WTC11 (cell line): ENCODE results near the gene GTF2H1. TPM values are rescaled to one million over a fixed set of nuclear protein-coding genes. Genes with fewer than 3 reads are reported as not detected.

Source experiments
- ATAC-seq: fragments of 200-7000 bp; cut with Tn5 transposase; 2 replicates; pipeline ENCODE4 v1.10.0; 2021; ENCODE audit warnings: mild to moderate bottlenecking, moderate library complexity
- CTCF ChIA-PET: fragments of 300-600 bp; sonication (Branson Sonifier 250); formaldehyde crosslinking; loops from one replicate; lab custom pipeline; 2021; ENCODE audit warnings: antibody characterized with exemption; lab: Charles Lee
- POLR2A ChIA-PET: fragments of 350-600 bp; sonication (Branson Sonifier 250); formaldehyde crosslinking; loops from one replicate; lab custom pipeline; 2021; ENCODE audit warnings: antibody characterized with exemption; lab: Charles Lee
- DNase-seq: peaks from one replicate; pipeline ENCODE4 v3.0.0; 2021; ENCODE audit warnings: low spot score
- H3K27ac Mint-ChIP-seq: 2 replicates; pipeline ENCODE4 v1.8.0; 2021; ENCODE audit warnings: mixed read lengths
- H3K27me3 Mint-ChIP-seq: 2 replicates; pipeline ENCODE4 v1.8.0; 2021; ENCODE audit warnings: low read depth, mild to moderate bottlenecking, moderate library complexity, mixed read lengths
- H3K36me3 Mint-ChIP-seq: 2 replicates; pipeline ENCODE4 v1.8.0; 2021; ENCODE audit warnings: mixed read lengths
- H3K4me1 Mint-ChIP-seq: 2 replicates; pipeline ENCODE4 v1.8.0; 2022; ENCODE audit warnings: mixed read lengths
- H3K4me3 Mint-ChIP-seq: 2 replicates; pipeline ENCODE4 v1.8.0; 2021; ENCODE audit warnings: mild to moderate bottlenecking, moderate library complexity, mixed read lengths
- H3K9me3 Mint-ChIP-seq: 2 replicates; pipeline ENCODE4 v1.8.0; 2021; ENCODE audit warnings: mixed read lengths
- CTCF ChIP-seq: fragments of 200-600 bp; IDR thresholded peaks from 2 replicates; pipeline ENCODE4 v1.8.0; 2022; ENCODE audit warnings: antibody characterized with exemption
- ELF4 ChIP-seq: sonication (generic); formaldehyde crosslinking; IDR thresholded peaks from 2 replicates; pipeline ENCODE4 v1.8.1; 2022; ENCODE audit warnings: low read depth, mild to moderate bottlenecking, moderate library complexity, missing genetic modification reagents
- ETV6 ChIP-seq: sonication (generic); formaldehyde crosslinking; IDR thresholded peaks from 2 replicates; pipeline ENCODE4 v1.8.1; 2022; ENCODE audit warnings: mild to moderate bottlenecking, missing genetic modification reagents
- IRF2 ChIP-seq: sonication (generic); formaldehyde crosslinking; IDR thresholded peaks from 2 replicates; pipeline ENCODE4 v1.8.0; 2022; ENCODE audit warnings: low read depth, missing genetic modification reagents, borderline replicate concordance
- PRRX2 ChIP-seq: fragments of 250-450 bp; sonication (Bioruptor Pico); IDR thresholded peaks from 2 replicates; pipeline ENCODE4 v1.8.0; 2021; ENCODE audit warnings: mild to moderate bottlenecking
- SMAD3 ChIP-seq: sonication (generic); formaldehyde crosslinking; IDR thresholded peaks from 2 replicates; pipeline ENCODE4 v1.8.0; 2022; ENCODE audit warnings: missing genetic modification reagents, mild to moderate bottlenecking, borderline replicate concordance
- SMAD4 ChIP-seq: sonication (generic); formaldehyde crosslinking; IDR thresholded peaks from 2 replicates; pipeline ENCODE4 v1.8.0; 2022; ENCODE audit warnings: mild to moderate bottlenecking, missing genetic modification reagents
- SOX15 ChIP-seq: fragments of 250-450 bp; sonication (Bioruptor Pico); IDR thresholded peaks from 2 replicates; pipeline ENCODE4 v1.9.0; 2021; ENCODE audit warnings: mild to moderate bottlenecking
- SP1 ChIP-seq: sonication (generic); formaldehyde crosslinking; conservative IDR thresholded peaks from 2 replicates; pipeline ENCODE4 v1.8.1; 2022; ENCODE audit warnings: missing genetic modification reagents
- TCF7 ChIP-seq: sonication (generic); formaldehyde crosslinking; IDR thresholded peaks from 2 replicates; pipeline ENCODE4 v1.8.0; 2022; ENCODE audit warnings: mild to moderate bottlenecking, low read depth, missing genetic modification reagents, moderate library complexity
- USF2 ChIP-seq: sonication (generic); formaldehyde crosslinking; IDR thresholded peaks from 2 replicates; pipeline ENCODE4 v1.8.1; 2023; ENCODE audit warnings: mild to moderate bottlenecking, missing genetic modification reagents, moderate library complexity
- ZNF532 ChIP-seq: fragments of 250-450 bp; sonication (Bioruptor Pico); IDR thresholded peaks from 2 replicates; pipeline ENCODE4 v1.9.0; 2021; ENCODE audit warnings: mild to moderate bottlenecking, borderline replicate concordance
- total RNA-seq: library from RNA; stranded (reverse); gene quantifications from 3 replicates; pipeline ENCODE4 v1.2.3, GENCODE V29; 2021
- TF ChIP-seq, protein P1 (sequence below): sonication (generic); formaldehyde crosslinking; IDR thresholded peaks from 2 replicates; pipeline ENCODE4 v1.8.1; 2023; ENCODE audit warnings: mild to moderate bottlenecking, moderate library complexity, missing genetic modification reagents
- TF ChIP-seq, protein P2 (sequence below): sonication (generic); formaldehyde crosslinking; IDR thresholded peaks from 2 replicates; pipeline ENCODE4 v1.8.0; 2022; ENCODE audit warnings: mild to moderate bottlenecking, missing genetic modification reagents
- TF ChIP-seq, protein P3 (sequence below): fragments of 250-450 bp; sonication (Bioruptor Pico); IDR thresholded peaks from 2 replicates; pipeline ENCODE4 v2.1.2; 2022; ENCODE audit warnings: mild to moderate bottlenecking, moderate library complexity
- TF ChIP-seq, protein P4 (sequence below): sonication (generic); formaldehyde crosslinking; IDR thresholded peaks from 2 replicates; pipeline ENCODE4 v1.8.0; 2022; ENCODE audit warnings: mild to moderate bottlenecking, missing genetic modification reagents
- TF ChIP-seq, protein P5 (sequence below): sonication (generic); formaldehyde crosslinking; IDR thresholded peaks from 2 replicates; pipeline ENCODE4 v1.8.1; 2023; ENCODE audit warnings: mild to moderate bottlenecking, missing genetic modification reagents, borderline replicate concordance

GTF2H1 gene
- total RNA-seq, 1 experiment from 2014 or later: 24.1 TPM

DNA sequence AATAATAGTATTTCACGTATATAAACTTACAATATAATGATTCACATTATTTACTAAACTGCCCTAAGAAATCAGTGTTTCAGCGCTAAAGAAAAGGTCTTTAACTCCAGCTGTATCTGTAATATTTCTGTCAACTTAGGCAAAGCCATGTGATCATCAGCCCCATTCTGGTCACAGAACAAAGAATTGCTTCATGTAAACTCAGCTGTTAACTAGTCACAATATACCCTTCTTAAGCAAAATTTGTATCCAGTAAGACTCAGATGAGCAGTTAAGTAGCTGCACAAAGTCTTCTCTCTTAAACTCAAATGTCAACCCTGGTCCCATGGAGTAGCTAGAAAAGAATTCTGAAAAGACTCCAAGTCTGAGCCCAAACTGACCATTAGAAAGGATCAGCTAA, 27.1 kb upstream of the GTF2H1 start (continued):
- TF ChIP-seq ZNF532 (CRISPR knock-in tag): no peak

GRCh38 chr11:18299721-18300120, 22.6 kb upstream of the GTF2H1 start:
- no peak for TF ChIP-seq SMAD4
- Mint-ChIP-seq H3K9me3 (no peaks in the 10 kb centered on the region), H3K27me3 (no peaks in the 10 kb centered on the region), H3K4me1 (no peaks in the 10 kb centered on the region), H3K27ac (no peak overlapping the region), H3K36me3 (peaks cover 63% of the 10 kb centered on the region), H3K4me3 (no peak overlapping the region)
- ChIA-PET CTCF (interaction anchor here (0.9 to 1.2 kb wide), 2 partner anchors 96 to 184 kb away, joined by 3 read pairs; no protein-coding TSS in a partner anchor), POLR2A (no interaction called here)
- DNase-seq (no peak), ATAC-seq (no peak)

DNA sequence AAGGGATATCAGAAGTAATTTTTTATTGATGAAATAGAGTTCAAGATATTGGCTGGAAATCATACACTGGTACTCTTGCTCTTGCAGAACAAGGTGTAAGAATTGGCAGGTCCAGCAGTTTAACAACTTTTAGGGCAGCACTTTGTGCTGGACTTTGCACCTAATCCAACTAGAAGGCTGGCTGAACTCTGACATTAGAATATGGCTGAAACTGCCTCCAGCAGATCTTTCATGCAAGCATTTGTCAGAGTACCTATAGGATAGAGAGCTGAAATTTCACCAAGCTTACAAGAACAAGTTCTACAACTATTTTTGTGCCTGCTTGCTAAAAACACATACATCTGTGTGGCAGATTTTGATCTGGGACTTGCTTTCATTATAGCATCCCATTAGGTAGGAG, 17.6 kb upstream of the GTF2H1 start:
- no peak overlapping the region for H3K4me3 Mint-ChIP-seq
- no peaks in the 10 kb centered on the region for H3K27me3 Mint-ChIP-seq
- ChIA-PET POLR2A (no interaction called here), CTCF (no interaction called here)
- H3K27ac Mint-ChIP-seq: no peak overlapping the region
- H3K9me3 Mint-ChIP-seq: no peaks in the 10 kb centered on the region
- DNase-seq (no peak), ATAC-seq (no peak)
- peaks cover 65% of the 10 kb centered on the region for H3K36me3 Mint-ChIP-seq
- H3K4me1 Mint-ChIP-seq: no peaks in the 10 kb centered on the region
- TF ChIP-seq CTCF (no peak), SMAD3 (no peak), SP1 (CRISPR knock-in tag) (no peak), IRF2 (CRISPR knock-in tag) (no peak), PRRX2 (CRISPR knock-in tag) (no peak), USF2 (CRISPR knock-in tag) (no peak), ELF4 (CRISPR knock-in tag) (no peak), TCF7 (CRISPR knock-in tag) (no peak), SOX15 (CRISPR knock-in tag) (no peak), ETV6 (no peak)
- TF ChIP-seq, protein P1, sequence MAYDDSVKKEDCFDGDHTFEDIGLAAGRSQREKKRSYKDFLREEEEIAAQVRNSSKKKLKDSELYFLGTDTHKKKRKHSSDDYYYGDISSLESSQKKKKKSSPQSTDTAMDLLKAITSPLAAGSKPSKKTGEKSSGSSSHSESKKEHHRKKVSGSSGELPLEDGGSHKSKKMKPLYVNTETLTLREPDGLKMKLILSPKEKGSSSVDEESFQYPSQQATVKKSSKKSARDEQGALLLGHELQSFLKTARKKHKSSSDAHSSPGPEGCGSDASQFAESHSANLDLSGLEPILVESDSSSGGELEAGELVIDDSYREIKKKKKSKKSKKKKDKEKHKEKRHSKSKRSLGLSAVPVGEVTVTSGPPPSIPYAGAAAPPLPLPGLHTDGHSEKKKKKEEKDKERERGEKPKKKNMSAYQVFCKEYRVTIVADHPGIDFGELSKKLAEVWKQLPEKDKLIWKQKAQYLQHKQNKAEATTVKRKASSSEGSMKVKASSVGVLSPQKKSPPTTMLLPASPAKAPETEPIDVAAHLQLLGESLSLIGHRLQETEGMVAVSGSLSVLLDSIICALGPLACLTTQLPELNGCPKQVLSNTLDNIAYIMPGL: no peak
- TF ChIP-seq, protein P2, sequence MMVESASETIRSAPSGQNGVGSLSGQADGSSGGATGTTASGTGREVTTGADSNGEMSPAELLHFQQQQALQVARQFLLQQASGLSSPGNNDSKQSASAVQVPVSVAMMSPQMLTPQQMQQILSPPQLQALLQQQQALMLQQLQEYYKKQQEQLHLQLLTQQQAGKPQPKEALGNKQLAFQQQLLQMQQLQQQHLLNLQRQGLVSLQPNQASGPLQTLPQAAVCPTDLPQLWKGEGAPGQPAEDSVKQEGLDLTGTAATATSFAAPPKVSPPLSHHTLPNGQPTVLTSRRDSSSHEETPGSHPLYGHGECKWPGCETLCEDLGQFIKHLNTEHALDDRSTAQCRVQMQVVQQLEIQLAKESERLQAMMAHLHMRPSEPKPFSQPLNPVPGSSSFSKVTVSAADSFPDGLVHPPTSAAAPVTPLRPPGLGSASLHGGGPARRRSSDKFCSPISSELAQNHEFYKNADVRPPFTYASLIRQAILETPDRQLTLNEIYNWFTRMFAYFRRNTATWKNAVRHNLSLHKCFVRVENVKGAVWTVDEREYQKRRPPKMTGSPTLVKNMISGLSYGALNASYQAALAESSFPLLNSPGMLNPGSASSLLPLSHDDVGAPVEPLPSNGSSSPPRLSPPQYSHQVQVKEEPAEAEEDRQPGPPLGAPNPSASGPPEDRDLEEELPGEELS (CRISPR knock-in tag): no peak
- TF ChIP-seq, protein P3, sequence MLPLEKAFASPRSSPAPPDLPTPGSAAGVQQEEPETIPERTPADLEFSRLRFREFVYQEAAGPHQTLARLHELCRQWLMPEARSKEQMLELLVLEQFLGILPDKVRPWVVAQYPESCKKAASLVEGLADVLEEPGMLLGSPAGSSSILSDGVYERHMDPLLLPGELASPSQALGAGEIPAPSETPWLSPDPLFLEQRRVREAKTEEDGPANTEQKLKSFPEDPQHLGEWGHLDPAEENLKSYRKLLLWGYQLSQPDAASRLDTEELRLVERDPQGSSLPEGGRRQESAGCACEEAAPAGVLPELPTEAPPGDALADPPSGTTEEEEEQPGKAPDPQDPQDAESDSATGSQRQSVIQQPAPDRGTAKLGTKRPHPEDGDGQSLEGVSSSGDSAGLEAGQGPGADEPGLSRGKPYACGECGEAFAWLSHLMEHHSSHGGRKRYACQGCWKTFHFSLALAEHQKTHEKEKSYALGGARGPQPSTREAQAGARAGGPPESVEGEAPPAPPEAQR (CRISPR knock-in tag): no peak
- TF ChIP-seq, protein P4, sequence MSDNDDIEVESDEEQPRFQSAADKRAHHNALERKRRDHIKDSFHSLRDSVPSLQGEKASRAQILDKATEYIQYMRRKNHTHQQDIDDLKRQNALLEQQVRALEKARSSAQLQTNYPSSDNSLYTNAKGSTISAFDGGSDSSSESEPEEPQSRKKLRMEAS (CRISPR knock-in tag): no peak
- TF ChIP-seq, protein P5, sequence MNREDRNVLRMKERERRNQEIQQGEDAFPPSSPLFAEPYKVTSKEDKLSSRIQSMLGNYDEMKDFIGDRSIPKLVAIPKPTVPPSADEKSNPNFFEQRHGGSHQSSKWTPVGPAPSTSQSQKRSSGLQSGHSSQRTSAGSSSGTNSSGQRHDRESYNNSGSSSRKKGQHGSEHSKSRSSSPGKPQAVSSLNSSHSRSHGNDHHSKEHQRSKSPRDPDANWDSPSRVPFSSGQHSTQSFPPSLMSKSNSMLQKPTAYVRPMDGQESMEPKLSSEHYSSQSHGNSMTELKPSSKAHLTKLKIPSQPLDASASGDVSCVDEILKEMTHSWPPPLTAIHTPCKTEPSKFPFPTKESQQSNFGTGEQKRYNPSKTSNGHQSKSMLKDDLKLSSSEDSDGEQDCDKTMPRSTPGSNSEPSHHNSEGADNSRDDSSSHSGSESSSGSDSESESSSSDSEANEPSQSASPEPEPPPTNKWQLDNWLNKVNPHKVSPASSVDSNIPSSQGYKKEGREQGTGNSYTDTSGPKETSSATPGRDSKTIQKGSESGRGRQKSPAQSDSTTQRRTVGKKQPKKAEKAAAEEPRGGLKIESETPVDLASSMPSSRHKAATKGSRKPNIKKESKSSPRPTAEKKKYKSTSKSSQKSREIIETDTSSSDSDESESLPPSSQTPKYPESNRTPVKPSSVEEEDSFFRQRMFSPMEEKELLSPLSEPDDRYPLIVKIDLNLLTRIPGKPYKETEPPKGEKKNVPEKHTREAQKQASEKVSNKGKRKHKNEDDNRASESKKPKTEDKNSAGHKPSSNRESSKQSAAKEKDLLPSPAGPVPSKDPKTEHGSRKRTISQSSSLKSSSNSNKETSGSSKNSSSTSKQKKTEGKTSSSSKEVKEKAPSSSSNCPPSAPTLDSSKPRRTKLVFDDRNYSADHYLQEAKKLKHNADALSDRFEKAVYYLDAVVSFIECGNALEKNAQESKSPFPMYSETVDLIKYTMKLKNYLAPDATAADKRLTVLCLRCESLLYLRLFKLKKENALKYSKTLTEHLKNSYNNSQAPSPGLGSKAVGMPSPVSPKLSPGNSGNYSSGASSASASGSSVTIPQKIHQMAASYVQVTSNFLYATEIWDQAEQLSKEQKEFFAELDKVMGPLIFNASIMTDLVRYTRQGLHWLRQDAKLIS (CRISPR knock-in tag): no peak
